Measurements from ENCODE around the gene TC2N.
"Not testable (repeated sequence)": the region's sequence is repeated elsewhere in the genome, so short reads cannot be mapped to it uniquely, and the experiment has no call there.

TC2N gene

DNA sequence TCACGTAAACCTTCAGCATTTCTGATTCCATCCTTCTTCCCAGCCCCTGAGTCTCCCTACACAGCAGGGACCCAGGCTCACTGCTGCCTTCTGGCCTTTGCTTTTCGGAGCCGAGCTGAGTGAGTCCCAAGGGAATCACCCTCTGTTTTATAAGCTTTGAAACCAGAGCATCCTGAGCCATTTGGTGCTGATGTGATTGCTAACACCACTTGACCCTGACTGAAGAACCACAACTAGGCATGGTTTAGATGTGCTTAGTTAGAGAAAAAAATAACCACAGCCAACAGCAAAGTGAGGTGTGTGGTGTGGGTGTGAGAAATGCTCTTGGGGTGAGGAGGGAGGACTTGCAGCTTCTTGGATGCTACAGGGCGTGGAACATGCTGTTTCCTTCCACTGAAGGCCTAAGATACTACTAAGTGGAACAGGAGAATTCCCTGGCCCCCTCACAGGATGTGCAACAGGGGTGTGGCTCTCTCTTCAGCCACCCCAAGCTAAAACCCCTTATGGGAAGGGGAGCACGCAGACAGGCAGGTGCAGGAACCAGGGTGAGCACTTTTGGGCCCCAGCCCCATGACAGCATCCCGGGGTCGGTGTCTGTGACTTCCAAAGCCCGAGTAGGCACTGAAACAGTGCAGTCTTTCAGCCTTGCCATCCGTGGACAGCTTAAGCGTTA lies at the start of gene TC2N:
Gene TC2N (minus strand): TSS at position 221 of the 673 bp plus-strand sequence. CDS start 53,767 bp downstream, outside the sequence.
- DNase-seq (ENCODE audit: low read depth, low spot score): no peak

DNA sequence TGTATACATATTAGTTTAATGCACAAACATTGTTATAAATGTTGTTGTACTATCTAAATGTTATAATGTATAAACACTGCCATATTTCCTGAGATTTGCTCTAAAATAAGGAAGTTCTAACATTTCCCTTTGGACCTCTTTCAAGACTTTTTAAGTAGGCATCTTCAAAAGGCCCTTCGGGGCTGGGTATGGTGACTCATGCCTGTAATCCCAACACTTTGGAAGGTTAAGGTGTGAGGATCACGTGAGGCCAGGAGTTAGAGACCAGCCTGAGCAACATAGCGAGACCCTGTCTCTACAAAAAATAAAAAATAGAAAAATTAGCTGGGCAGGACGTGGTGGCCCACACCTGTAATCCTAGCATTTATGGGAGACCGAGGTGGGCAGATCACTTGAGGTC lies 44.7 kb upstream of the TC2N start:
- no peak for DNase-seq (ENCODE audit: low read depth, low spot score)

DNA sequence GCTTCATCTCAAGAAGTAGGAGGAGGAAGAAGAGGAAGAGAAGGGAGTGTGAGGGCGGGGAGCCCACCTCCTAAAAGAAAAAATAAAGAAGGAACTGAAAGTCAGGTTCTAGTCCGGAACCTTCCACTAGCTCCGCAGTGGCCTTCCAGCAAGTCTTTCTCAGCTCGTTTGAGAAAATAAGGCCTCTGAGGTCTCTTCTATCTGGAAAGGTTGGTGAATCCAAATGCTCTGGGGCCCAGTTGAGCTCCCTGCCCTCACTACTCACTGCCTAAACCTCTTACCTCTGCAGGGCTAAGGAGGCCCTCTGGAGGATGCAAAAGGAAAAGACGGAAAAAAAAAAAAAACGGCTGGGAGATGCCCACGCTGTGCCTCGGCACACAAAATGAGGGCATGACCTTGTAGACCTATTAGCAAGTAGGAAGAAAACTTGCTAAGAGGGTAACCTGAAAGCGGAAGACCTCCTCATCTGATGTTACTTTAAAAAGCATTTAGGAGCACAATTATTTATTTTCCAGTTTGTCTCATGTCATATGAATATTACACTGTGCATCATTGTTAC lies 44.2 kb upstream of the TC2N start:
- peak; percentile 77 for DNase-seq (ENCODE audit: low read depth, low spot score)

- DNase-seq (ENCODE audit: low read depth, low spot score): no peak
These were observed 42.9 kb upstream of the TC2N start for GRCh38 chr14:91910196-91910595.

DNA sequence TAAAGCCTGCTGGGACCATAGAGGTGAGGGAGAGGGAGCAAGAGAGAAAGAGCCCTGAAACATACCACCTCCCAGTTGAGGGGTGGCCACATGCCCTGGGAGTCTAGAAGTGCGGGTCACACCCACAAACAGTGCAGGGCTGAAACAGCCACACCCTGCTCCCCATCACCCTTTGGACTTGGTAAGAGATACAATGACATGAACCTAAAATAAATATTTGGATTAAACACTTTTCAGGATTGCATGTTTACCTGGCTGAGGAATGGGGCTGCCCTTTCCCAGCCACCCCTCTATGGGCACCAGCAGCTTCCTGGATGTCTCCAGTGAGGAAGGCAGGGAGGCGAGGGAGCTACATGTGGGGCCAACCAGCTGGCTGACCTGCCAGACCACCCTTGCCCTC lies 39.0 kb upstream of the TC2N start:
- no peak for DNase-seq (ENCODE audit: low read depth, low spot score)

- no peak for DNase-seq (ENCODE audit: low read depth, low spot score)
These were observed 37.8 kb upstream of the TC2N start for GRCh38 chr14:91904956-91905645.

DNA sequence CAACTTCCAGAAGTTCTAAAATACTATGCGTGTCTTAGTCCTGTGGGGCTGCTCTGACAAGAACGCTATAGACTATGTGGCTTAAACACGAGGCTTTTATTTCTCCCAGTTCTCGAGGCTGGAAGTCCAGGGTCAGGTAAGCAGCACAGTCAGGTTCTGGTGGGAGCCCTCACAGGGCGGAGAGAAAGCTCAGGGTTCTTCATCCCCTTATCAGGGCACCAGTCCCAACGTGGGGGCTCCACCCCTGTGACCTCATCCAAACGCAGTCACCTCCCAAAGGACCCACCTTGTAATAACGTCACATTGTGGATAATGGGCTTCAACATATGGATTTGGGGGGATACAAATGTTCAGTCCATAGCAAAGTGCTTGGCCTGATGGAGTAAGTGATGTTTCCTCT lies 37.1 kb upstream of the TC2N start:
- DNase-seq (ENCODE audit: low read depth, low spot score): no peak

GRCh38 chr14:91903070-91903469 lies 35.7 kb upstream of the TC2N start:
- no peak for DNase-seq (ENCODE audit: low read depth, low spot score)

GRCh38 chr14:91902336-91902735 lies 35.0 kb upstream of the TC2N start:
- DNase-seq (ENCODE audit: low read depth, low spot score): no peak

DNA sequence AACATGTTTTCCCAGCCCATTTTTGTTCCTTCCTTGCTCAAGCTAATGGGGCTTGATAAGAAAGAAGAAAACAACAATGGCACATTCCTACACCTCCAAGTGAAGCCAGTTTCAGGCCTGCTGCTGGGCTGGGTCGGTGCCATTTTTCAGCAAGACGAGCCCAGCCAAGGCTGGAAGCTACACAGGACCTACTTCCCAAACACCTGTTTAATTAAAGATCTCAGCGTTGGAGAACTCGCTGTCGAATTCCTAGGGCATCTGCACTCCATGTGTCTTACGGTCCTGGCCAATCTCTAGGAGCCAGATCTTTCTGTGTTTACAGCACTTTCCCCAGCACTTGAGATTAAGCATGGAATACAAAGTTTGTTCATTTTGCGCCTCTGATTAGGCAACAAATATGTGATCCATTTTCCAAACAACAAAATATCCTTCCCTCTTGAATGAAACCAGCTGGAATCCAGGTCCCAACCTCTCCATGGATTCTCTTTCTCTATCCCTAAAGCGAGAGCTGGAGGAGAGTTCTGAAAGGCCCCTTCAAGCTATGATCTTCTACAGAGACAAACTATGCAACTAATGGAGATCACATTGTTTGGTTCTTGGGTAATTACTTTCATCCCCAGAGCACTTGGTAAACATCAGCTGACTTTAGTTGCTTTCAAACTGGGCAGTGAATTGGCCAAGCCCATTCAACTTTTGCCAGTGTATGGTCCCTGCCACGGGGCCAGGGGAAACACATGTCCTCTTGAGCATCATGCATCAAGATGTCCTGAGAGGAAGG lies 34.3 kb upstream of the TC2N start:
- no peak for DNase-seq (ENCODE audit: low read depth, low spot score)

DNA sequence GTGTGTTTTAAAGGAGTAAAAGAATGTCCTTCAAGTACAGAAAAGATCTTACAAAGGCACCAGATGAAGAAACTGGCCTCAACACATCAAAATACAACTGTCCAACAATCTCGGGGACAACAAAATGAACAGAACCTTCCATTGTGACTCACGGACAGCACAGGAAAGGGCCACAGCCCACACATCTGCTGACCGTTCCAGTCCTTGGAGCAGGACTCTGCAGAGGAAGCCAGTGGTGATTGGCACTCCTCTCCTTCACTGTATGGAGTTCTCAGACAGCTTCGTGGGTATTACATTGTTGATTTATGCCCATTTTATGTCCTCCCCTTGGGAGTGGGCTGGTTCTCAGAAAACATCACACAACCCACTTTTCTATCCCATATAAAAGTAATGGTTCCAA lies 32.5 kb upstream of the TC2N start:
- DNase-seq (ENCODE audit: low read depth, low spot score): no peak

DNA sequence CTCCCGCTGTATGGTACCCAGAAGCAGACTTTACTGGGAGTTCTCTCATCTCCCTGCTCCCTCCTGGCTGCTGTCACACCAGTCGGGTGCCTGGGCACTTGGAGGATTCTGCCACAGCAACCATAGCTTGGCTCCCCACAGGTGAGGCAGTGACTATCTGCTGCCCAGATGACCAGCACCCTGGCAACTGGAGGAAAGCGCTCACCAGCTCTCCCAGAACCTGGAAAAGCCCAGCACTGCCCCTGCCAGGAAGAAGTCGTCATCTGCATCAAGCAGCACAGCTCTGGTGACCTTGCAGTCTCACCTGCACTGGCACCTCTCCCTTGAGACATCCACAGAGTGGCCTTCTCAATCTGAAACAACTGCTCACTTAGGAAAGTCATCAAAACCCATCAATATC lies 31.9 kb upstream of the TC2N start:
- peak; percentile 35 for DNase-seq (ENCODE audit: low read depth, low spot score)

- no peak for DNase-seq (ENCODE audit: low read depth, low spot score)
These were observed 31.0 kb upstream of the TC2N start for GRCh38 chr14:91898372-91898771.

DNA sequence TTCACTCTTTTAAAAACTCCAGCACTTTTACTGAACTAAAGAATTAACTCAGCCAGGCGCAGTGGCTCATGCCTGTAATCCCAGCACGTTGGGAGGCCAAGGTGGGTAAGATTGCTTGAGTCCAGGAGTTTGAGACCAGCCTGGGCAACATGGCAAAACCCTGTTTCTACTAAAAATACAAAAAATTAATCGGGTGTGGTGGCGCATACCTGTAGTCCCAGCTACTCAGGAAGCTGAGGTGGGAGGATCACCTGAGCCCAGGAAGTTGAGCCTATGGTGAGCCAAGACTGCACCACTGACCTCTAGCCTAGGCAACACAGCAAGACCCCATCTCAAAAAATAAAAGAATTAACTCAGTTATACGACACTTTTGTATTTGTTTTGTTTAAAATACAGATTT lies 30.4 kb upstream of the TC2N start:
- DNase-seq (ENCODE audit: low read depth, low spot score): not testable (repeated sequence)

GRCh38 chr14:91897106-91897701 lies 29.9 kb upstream of the TC2N start:
- DNase-seq (ENCODE audit: low read depth, low spot score): peak; percentile 81

- DNase-seq (ENCODE audit: low read depth, low spot score): no peak
These were observed 29.1 kb upstream of the TC2N start for GRCh38 chr14:91896419-91896818.

- DNase-seq (ENCODE audit: low read depth, low spot score): no peak
These were observed 26.3 kb upstream of the TC2N start for GRCh38 chr14:91893669-91894068.

DNA sequence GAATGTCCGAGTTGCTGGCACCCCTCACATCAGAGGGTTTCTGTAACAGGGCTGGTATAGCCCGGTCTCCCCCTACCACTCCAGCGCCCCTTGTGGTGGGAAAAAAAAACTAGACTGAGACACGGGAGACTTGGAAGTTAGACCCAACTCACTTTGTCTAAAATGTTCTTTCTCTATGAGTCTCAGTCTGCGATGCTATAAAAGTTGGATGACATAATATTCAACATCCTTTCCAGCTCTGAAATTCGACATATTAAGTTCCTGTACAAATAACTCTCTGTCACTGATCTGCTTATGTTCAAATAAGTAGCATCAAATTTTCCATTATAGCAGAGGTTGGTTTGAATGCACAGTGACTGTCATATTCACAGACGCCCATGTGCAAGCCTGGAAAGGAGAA lies 25.7 kb upstream of the TC2N start:
- peak; percentile 48 for DNase-seq (ENCODE audit: low read depth, low spot score)

DNA sequence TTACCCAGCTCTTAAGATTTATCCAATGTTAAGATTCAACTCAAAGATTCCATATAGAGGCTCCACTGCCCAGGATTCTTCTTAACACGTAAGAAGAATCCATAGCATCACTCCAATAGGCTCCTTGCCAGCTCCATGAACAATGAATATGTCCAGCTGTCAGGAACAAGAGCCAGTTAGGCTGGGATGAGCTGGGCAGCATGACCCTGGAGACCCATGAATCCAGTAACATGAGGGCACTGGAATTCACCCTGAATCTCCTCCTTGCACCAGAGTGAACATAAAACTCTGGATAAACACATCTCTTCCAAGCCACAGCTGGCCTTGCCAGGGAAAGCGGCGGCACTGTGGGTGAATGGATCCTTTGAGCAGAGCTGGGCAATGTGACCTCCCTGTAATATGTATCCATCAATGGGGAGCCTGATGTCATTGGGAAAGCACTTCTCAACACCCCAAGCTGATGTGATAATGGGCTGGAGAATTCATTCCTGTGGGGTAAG lies 24.4 kb upstream of the TC2N start:
- DNase-seq (ENCODE audit: low read depth, low spot score): no peak

DNA sequence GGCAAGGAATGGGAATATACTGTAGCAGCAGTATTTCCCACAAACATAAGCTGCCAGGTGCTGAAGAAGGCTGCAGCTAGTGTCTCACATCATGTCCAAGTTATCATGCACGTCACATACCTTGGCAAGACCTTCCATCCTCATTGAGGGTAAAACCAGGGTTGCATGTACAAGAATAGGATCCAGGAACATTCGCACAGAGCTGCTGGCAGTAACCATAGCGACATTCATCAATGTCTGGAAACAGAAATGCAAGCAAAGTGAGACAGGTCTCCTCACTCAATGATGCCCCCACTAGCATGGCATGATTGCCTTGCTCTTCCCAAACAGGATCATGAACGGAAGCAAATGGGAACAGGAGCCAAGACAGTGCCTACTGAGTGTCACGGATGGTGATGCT lies 23.8 kb upstream of the TC2N start:
- DNase-seq (ENCODE audit: low read depth, low spot score): no peak

DNA sequence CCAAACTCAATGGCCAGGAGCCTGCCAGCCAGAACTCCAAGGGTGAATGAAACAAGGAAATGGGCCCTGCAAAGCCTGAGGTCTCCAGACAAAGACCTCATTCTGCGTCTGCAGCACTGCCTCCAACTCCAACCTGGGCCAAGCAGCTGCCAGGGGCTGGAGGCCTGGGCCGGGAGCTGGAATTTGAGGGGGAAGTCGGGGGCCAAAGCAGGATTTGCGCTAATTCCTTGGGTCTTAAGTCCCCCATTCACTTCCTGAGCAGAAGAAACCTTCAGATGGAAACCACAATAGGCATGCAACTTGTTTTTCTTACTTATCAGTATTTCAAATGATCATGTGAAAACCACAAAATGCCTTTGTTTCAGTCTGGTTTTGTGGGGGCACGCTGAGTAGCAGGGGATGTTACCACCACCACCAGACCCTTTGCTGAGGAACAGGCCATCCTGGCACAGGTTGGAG lies 23.0 kb upstream of the TC2N start:
- no peak for DNase-seq (ENCODE audit: low read depth, low spot score)
